HepG2 (cell line): ENCODE results near the gene SLC31A2.

Experiments
- RAD21 ChIP-seq: fragments of 450-650 bp; formaldehyde crosslinking; IDR thresholded peaks from 2 replicates; pipeline ENCODE4 v1.5.0; 2020; ENCODE audit warnings: mild to moderate bottlenecking
- STAT6 ChIP-seq: sonication (generic); formaldehyde crosslinking; IDR thresholded peaks from 2 replicates; pipeline ENCODE4 v1.4.0; 2020; ENCODE audit warnings: missing genetic modification reagents, mild to moderate bottlenecking, borderline replicate concordance
- TARDBP ChIP-seq: sonication (generic); formaldehyde crosslinking; IDR thresholded peaks from 2 replicates; pipeline ENCODE4 v1.8.0; 2022; ENCODE audit warnings: mild to moderate bottlenecking, missing genetic modification reagents

- TF ChIP-seq TARDBP (CRISPR knock-in tag) (no peak), STAT6 (CRISPR knock-in tag) (no peak), RAD21 (CRISPR knock-in tag) (no peak)
Measured at GRCh38 chr9:113137196-113138168, 13.3 kb upstream of the SLC31A2 start.
